ENCODE measurements around the gene CTNNAL1.

- TF ChIP-seq RBM34 (IDR thresholded peaks at IDR 0.05; ENCODE audit: borderline replicate concordance, insufficient read depth, low read length) = no peak
- TF ChIP-seq GTF2A2 (tag; IDR thresholded peaks at IDR 0.05) = no peak
- TF ChIP-seq MITF (IDR thresholded peaks at IDR 0.05) = no peak
- no peak for TF ChIP-seq CTCF (IDR thresholded peaks at IDR 0.05 in 2 of 3, conservative IDR thresholded peaks at IDR 0.05 in 1 of 3; ENCODE audit: insufficient read depth in 2 of 3, low read depth in 1 of 3, low read length in 3 of 3)
- TF ChIP-seq CEBPB (tag; IDR thresholded peaks at IDR 0.05) = no peak
- TF ChIP-seq ADNP (tag; IDR thresholded peaks at IDR 0.05) = no peak
- no peak for TF ChIP-seq UBTF (IDR thresholded peaks at IDR 0.05; ENCODE audit: borderline replicate concordance in 1 of 2, low read depth in 2 of 2, low read length in 2 of 2)
- TF ChIP-seq MAFK (IDR thresholded peaks at IDR 0.05; ENCODE audit: low read length) = no peak
- TF ChIP-seq SIN3A (IDR thresholded peaks at IDR 0.05; ENCODE audit: borderline replicate concordance in 2 of 2, control insufficient read depth in 1 of 2, low read depth in 2 of 2, low read length in 2 of 2) = no peak
- TF ChIP-seq OTX1 (CRISPR knock-in tag; IDR thresholded peaks at IDR 0.05) = no peak
These were observed 34.0 kb upstream of the CTNNAL1 start for GRCh38 chr9:109047259-109047658.
